Breast epithelium (tissue), 3 donors: ENCODE results near the gene TAMALIN.

Source experiments
- POLR2A ChIP-seq: fragments of 450-650 bp; IDR thresholded peaks from one replicate; pipeline ENCODE4 v1.6.1; 2016; ENCODE audit warnings: antibody characterized with exemption, mild to moderate bottlenecking, moderate library complexity
- POLR2AphosphoS5 ChIP-seq, 3 donors: sonication (generic); formaldehyde crosslinking; IDR thresholded peaks; one replicate each; pipeline ENCODE4 v1.6.1; 2017; ENCODE audit warnings: antibody characterized with exemption in 3 of 3
- TF ChIP-seq, protein P1 (sequence below), 3 donors: fragments of 450-650 bp; IDR thresholded peaks; one replicate each; pipeline ENCODE4 v1.5.1; 2016 to 2017; ENCODE audit warnings: antibody characterized with exemption in 3 of 3, mild to moderate bottlenecking in 3 of 3, moderate library complexity in 3 of 3

DNA sequence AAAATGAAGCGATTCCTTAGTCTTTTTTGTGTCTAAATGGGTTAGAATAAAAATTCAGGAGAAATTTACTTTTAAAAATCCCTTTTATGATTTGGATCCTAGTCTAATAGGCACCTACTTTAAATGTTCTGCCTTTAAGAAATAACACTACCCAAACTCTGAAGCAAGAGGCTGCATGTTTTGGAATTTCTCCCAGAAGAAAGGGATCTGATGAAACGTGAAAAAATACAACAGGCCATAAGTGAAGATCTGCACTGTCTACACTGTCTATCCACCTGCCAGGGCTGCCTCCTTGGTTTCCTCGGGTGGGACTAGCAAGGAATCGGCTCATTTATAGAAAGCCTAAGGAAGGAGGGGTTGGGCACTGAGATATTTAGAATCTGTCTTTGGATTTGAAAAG lies 33.2 kb upstream of the TAMALIN start:
- TF ChIP-seq POLR2A (no peak), POLR2AphosphoS5 (IDR thresholded peaks at IDR 0.05) (no peak)
- TF ChIP-seq, protein P1, sequence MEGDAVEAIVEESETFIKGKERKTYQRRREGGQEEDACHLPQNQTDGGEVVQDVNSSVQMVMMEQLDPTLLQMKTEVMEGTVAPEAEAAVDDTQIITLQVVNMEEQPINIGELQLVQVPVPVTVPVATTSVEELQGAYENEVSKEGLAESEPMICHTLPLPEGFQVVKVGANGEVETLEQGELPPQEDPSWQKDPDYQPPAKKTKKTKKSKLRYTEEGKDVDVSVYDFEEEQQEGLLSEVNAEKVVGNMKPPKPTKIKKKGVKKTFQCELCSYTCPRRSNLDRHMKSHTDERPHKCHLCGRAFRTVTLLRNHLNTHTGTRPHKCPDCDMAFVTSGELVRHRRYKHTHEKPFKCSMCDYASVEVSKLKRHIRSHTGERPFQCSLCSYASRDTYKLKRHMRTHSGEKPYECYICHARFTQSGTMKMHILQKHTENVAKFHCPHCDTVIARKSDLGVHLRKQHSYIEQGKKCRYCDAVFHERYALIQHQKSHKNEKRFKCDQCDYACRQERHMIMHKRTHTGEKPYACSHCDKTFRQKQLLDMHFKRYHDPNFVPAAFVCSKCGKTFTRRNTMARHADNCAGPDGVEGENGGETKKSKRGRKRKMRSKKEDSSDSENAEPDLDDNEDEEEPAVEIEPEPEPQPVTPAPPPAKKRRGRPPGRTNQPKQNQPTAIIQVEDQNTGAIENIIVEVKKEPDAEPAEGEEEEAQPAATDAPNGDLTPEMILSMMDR (IDR thresholded peaks at IDR 0.05), result no peak
